Heart left ventricle (tissue), 16 donors: ENCODE measurements around the gene NFIX. TPM values are rescaled to one million over a fixed set of nuclear protein-coding genes. Genes with fewer than 3 reads are reported as not detected.
A peak's percentile ranks its signal among the peaks of the same experiment; 100 is the strongest.

Experiments
- ATAC-seq, 4 donors: fragments of 200-7000 bp; cut with Tn5 transposase; one replicate each; pipeline ENCODE4 v1.9.1; 2020 to 2022; ENCODE audit warnings: moderate library complexity in 4 of 4, mild to moderate bottlenecking in 3 of 4, moderate number of reproducible peaks in 1 of 4
- DNase-seq, 5 donors: peaks; one replicate each; pipeline ENCODE4 v3.0.0-alpha.2; 2020
- H3K27ac ChIP-seq, 12 donors: fragments of 200-600 bp; sonication (generic) in 4 of 12; one replicate each; pipeline versions ENCODE4 v1.5.0 to v1.8.0; 2016 to 2022; ENCODE audit warnings: mild to moderate bottlenecking in 2 of 12
- H3K27me3 ChIP-seq, 9 donors: fragments of 200-600 bp; sonication (generic) in 2 of 9; one replicate each; pipeline versions ENCODE4 v1.5.1 to v1.8.0; 2016 to 2022; ENCODE audit warnings: mild to moderate bottlenecking in 3 of 9
- H3K36me3 ChIP-seq, 9 donors: fragments of 200-600 bp; sonication (generic) in 2 of 9; one replicate each; pipeline versions ENCODE4 v1.5.0 to v1.8.0; 2018 to 2022; ENCODE audit warnings: mild to moderate bottlenecking in 2 of 9
- H3K4me1 ChIP-seq, 12 donors: fragments of 200-600 bp; sonication (generic) in 4 of 12; one replicate each; pipeline versions ENCODE4 v1.5.0 to v1.8.0; 2016 to 2022; ENCODE audit warnings: mild to moderate bottlenecking in 3 of 12
- H3K4me3 ChIP-seq, 12 donors: fragments of 200-600 bp; sonication (generic) in 4 of 12; one replicate each; pipeline versions ENCODE4 v1.5.0 to v1.8.0; 2017 to 2022; ENCODE audit warnings: mild to moderate bottlenecking in 9 of 12, moderate library complexity in 4 of 12
- H3K9me3 ChIP-seq, 12 donors: fragments of 200-600 bp; sonication (generic) in 4 of 12; one replicate each; pipeline versions ENCODE4 v1.5.0 to v1.8.0; 2016 to 2022; ENCODE audit warnings: mild to moderate bottlenecking in 1 of 12
- CTCF ChIP-seq, 12 donors: fragments of 200-600 bp; sonication (generic) in 4 of 12; IDR thresholded peaks; one replicate each; pipeline versions ENCODE4 v1.5.0 to v1.8.0; 2018 to 2022; ENCODE audit warnings: antibody characterized with exemption in 12 of 12, mild to moderate bottlenecking in 5 of 12
- POLR2A ChIP-seq, 2 donors: fragments of 450-650 bp; IDR thresholded peaks; one replicate each; pipeline ENCODE4 v1.6.1; 2017; ENCODE audit warnings: antibody characterized with exemption in 2 of 2, mild to moderate bottlenecking in 2 of 2, moderate library complexity in 2 of 2
- WGBS, 4 donors: extraction: QIAGEN DNeasy Blood & Tissue Kit in 2 of 4; methylation state at CpG; one replicate each; pipeline versions ENCODE4 v1.1.5 to v1.1.7; 2013 to 2018; 5-methylcytosine and 5-hydroxymethylcytosine counted together
- intact Hi-C, 10 donors: fragments of 100-400 bp; cut with DNase I; formaldehyde crosslinking; loops; one replicate each; pipeline versions ENCODE4 v1.11.1 to v1.14.2; 2022
- polyA plus RNA-seq, 2 donors: library from polyadenylated mRNA; stranded (reverse); fragments of 200-250 nt; gene quantifications; one replicate each; pipeline ENCODE4 v1.2.3, GENCODE V29; 2013
- total RNA-seq, 9 donors: library from RNA; depleted of rRNA in 2 of 9; stranded (reverse); fragments of >200 nt in 2 of 9; fragmentation: NEBNext Ultra II Directional in 3 of 9; extraction: Animal tissue kit (Norgen Biotek cat#: 25700) in 3 of 9; gene quantifications; one replicate each; pipeline versions ENCODE4 v1.1.0 to v1.2.4, GENCODE V29; 2016 to 2023
- donor health status: ischemic (EF 13 %, LVEDD 7.1; RV severe dilation, severe dysfunction).
- donor health status: healthy with polysubstance abuse.
- donor health status: DM: no; HTN: yes; CAD: no.
- donor health status: DM: no; HTN: no; CAD: no.
- donor health status: ischemic (EF 25% LVEDD 6.9; RV normal size, moderate dysfunction).
- donor health status: ischemic (EF 25% LVEDD 5.7; RV mildly dilated, moderate dysfunction).
- donor health status: healthy.
- donor health status: DM: yes; HTN: yes; CAD: no.
- donor health status: ischemic (EF 35%, LVEDD 5.7; RV mildly dilated, moderate dysfunction).
- donor health status: nonischemic (EF 11% LVEDD 7.7; RV severe dilation, severe dysfunction).
- donor health status: DM: yes; HTN: yes; CAD: no.
- donor health status: PGD.
- donor health status: ischemic (EF 29% LVEDD 5.4; RV normal size, mild dysfunction).
- donor health status: nonischemic (EF 23%, LVEDD 6.1; RV moderate dilation, normal function).

NFIX gene
- total and polyA plus RNA-seq, 11 donors = 42.1 to 147 (median 107) TPM

GRCh38 chr19:12997179-12997966, 2.1 kb downstream of the NFIX start:
- intact Hi-C loops = loop anchor here in 6 of 10 donors (5.0 kb wide), 3 partner anchors 35 to 65 kb away; no protein-coding TSS in a partner anchor
- DNase-seq (no peak), ATAC-seq (no peak)
- 86 to 94% (median 89%) methylated on average over 19 to 25 of the region's 25 CpGs for whole genome bisulfite sequencing, 4 donors
- peak overlapping the region in 10 of 12 donors; percentile 53 to 97 (median 90) for H3K27ac ChIP-seq
- peak overlapping the region in 11 of 12 donors; percentile 72 to 90 (median 81) for H3K4me3 ChIP-seq
- peaks cover 0 to 47% (median 24%) of the 10 kb centered on the region in 12 donors for H3K4me1 ChIP-seq
- no peaks in the 10 kb centered on the region for H3K9me3 ChIP-seq
- H3K27me3 ChIP-seq = peaks cover 0 to 5% (median 0%) of the 10 kb centered on the region in 9 donors
- TF ChIP-seq POLR2A (IDR thresholded peaks at IDR 0.05) (no peak), CTCF (IDR thresholded peaks at IDR 0.05) (no peak)
- peaks cover 0 to 17% (median 6%) of the 10 kb centered on the region in 9 donors for H3K36me3 ChIP-seq

GRCh38 chr19:12997967-12998940, 3.0 kb downstream of the NFIX start:
- H3K36me3 ChIP-seq = peaks cover 0 to 17% (median 6%) of the 10 kb centered on the region in 9 donors
- intact Hi-C loops = loop anchor here in 6 of 10 donors (5.0 kb wide), 3 partner anchors 34 to 64 kb away; no protein-coding TSS in a partner anchor
- ATAC-seq = no peak
- DNase-seq = no peak
- peak overlapping the region in 9 of 12 donors; percentile 81 to 97 (median 90) for H3K27ac ChIP-seq
- H3K4me1 ChIP-seq = peaks cover 0 to 56% (median 31%) of the 10 kb centered on the region in 12 donors
- no peak for TF ChIP-seq CTCF (IDR thresholded peaks at IDR 0.05)
- TF ChIP-seq POLR2A (IDR thresholded peaks at IDR 0.05) = no peak
- no peaks in the 10 kb centered on the region for H3K9me3 ChIP-seq
- H3K4me3 ChIP-seq = peak overlapping the region in 8 of 12 donors; percentile 72 to 90 (median 80)
- 85% methylated on average over 30 to 32 of the region's 32 CpGs for WGBS, 4 donors
- H3K27me3 ChIP-seq = peaks cover 0 to 5% (median 0%) of the 10 kb centered on the region in 9 donors

- Histone ChIP-seq H3K36me3 (peaks cover 0 to 17% (median 6%) of the 10 kb centered on the region in 9 donors), H3K4me3 (peak overlapping the region in 5 of 12 donors; percentile 35 to 51 (median 45)), H3K27me3 (peaks cover 0 to 3% (median 0%) of the 10 kb centered on the region in 9 donors), H3K4me1 (peaks cover 0 to 76% (median 37%) of the 10 kb centered on the region in 12 donors), H3K27ac (peak overlapping the region in 11 of 12 donors; percentile 80 to 97 (median 92)), H3K9me3 (no peaks in the 10 kb centered on the region)
- intact Hi-C loops = loop anchor here in 1 of 10 donors (5.0 kb wide), 1 partner anchor 61 kb away; no protein-coding TSS in a partner anchor
- ATAC-seq = no peak
- TF ChIP-seq CTCF (IDR thresholded peaks at IDR 0.05) (no peak), POLR2A (IDR thresholded peaks at IDR 0.05) (no peak)
- no peak for DNase-seq
- 74 to 91% (median 86%) methylated on average over 17 to 19 of the region's 19 CpGs for WGBS, 4 donors
These were observed 5.9 kb downstream of the NFIX start for GRCh38 chr19:13001166-13001501.
